PC-9 (cell line): ENCODE results near the gene MAN2A2. TPM values are rescaled to one million over a fixed set of nuclear protein-coding genes. Genes with fewer than 3 reads are reported as not detected.
"Not testable (repeated sequence)": the region's sequence is repeated elsewhere in the genome, so short reads cannot be mapped to it uniquely, and the experiment has no call there.

Experiments
- BruUV-seq: library from RNA; stranded (reverse); fragments of 400-500 nt; replicated peaks from 2 replicates; lab custom pipeline; 2021; lab: Mats Ljungman, UMichigan
- CTCF ChIA-PET: fragments of 300-600 bp; sonication (Branson Sonifier 250); formaldehyde crosslinking; loops from one replicate; lab custom pipeline; 2022; ENCODE audit warnings: antibody characterized with exemption; lab: Charles Lee
- POLR2A ChIA-PET: fragments of 300-600 bp; sonication (Branson Sonifier 250); formaldehyde crosslinking; loops from one replicate; lab custom pipeline; 2022; ENCODE audit warnings: antibody characterized with exemption; ENCODE audit not compliant: unreplicated experiment; lab: Charles Lee
- DNase-seq, 2 experiments: peaks; one replicate each; pipeline versions ENCODE4 v3.0.0 to v3.0.0-alpha.2; 2015 to 2022; ENCODE audit warnings: mixed read lengths in 1 of 2
- H2AFZ ChIP-seq: fragments of 200-600 bp; sonication (generic); 2 replicates; pipeline ENCODE4 v1.8.1; 2017; ENCODE audit warnings: antibody characterized with exemption
- H3F3A ChIP-seq: fragments of 200-600 bp; sonication (generic); 2 replicates; pipeline ENCODE4 v1.8.1; 2017; ENCODE audit warnings: antibody characterized with exemption, mild to moderate bottlenecking, low read depth; ENCODE audit not compliant: insufficient read depth
- H3K27ac ChIP-seq: fragments of 200-600 bp; sonication (generic); 2 replicates; pipeline ENCODE4 v1.6.1; 2016; ENCODE audit warnings: mixed run types
- H3K27me3 ChIP-seq: fragments of 200-600 bp; sonication (generic); 2 replicates; pipeline ENCODE4 v1.6.1; 2016; ENCODE audit warnings: low read depth, mixed run types; ENCODE audit not compliant: insufficient read depth
- H3K36me3 ChIP-seq: fragments of 200-600 bp; sonication (generic); 2 replicates; pipeline ENCODE4 v1.6.1; 2016; ENCODE audit warnings: low read depth, mixed run types
- H3K4me1 ChIP-seq: fragments of 200-600 bp; sonication (generic); replicated peaks from 2 replicates; pipeline ENCODE4 v1.6.1; 2016; ENCODE audit warnings: mixed run types; ENCODE audit not compliant: insufficient read depth
- H3K4me2 ChIP-seq: fragments of 200-600 bp; sonication (generic); 2 replicates; pipeline ENCODE4 v1.6.1; 2017; ENCODE audit warnings: mixed run types
- H3K4me3 ChIP-seq: fragments of 200-600 bp; sonication (generic); 2 replicates; pipeline ENCODE4 v1.6.1; 2016; ENCODE audit warnings: mixed run types
- H3K79me2 ChIP-seq: fragments of 200-600 bp; sonication (generic); 2 replicates; pipeline ENCODE4 v1.6.1; 2017; ENCODE audit warnings: low read depth, mixed run types
- H3K9me2 ChIP-seq: fragments of 200-600 bp; sonication (generic); 2 replicates; pipeline ENCODE4 v1.8.1; 2017; ENCODE audit warnings: mild to moderate bottlenecking; ENCODE audit not compliant: insufficient read depth
- H3K9me3 ChIP-seq: fragments of 200-600 bp; sonication (generic); 2 replicates; pipeline ENCODE4 v1.8.1; 2016; ENCODE audit warnings: low read depth; ENCODE audit not compliant: insufficient read depth
- H4K20me1 ChIP-seq: fragments of 200-600 bp; sonication (generic); 2 replicates; pipeline ENCODE4 v1.8.1; 2017; ENCODE audit not compliant: insufficient read depth
- CTCF ChIP-seq: fragments of 200-600 bp; sonication (generic); conservative IDR thresholded peaks from 2 replicates; pipeline ENCODE4 v1.6.1; 2017; ENCODE audit warnings: mixed run types, antibody characterized with exemption, mild to moderate bottlenecking, moderate library complexity
- EZH2 ChIP-seq: fragments of 200-600 bp; sonication (generic); IDR thresholded peaks from 2 replicates; pipeline ENCODE4 v1.8.0; 2017; ENCODE audit warnings: antibody characterized with exemption, low read depth
- intact Hi-C: fragments of 100-400 bp; cut with micrococcal nuclease; formaldehyde crosslinking; loops from one replicate; pipeline ENCODE4 v1.10.0; 2022; ENCODE audit not compliant: unreplicated experiment
- total RNA-seq: library from RNA; stranded (reverse); gene quantifications from 2 replicates; pipeline ENCODE4 v1.2.3, GENCODE V29; 2021

MAN2A2 gene
- total RNA-seq, 1 experiment from 2014 or later: 27.1 TPM

- H3K9me3 ChIP-seq: no peaks in the 10 kb centered on the region
- intact Hi-C loops: no loop called here
- peaks cover 22% of the 10 kb centered on the region; the same call in 1 of the 2 replicates for H3F3A ChIP-seq
- no peak overlapping the region for H2AFZ ChIP-seq
- no peak overlapping the region for H3K4me2 ChIP-seq
- H3K4me3 ChIP-seq: no peak overlapping the region
- BruUV-seq: no TSS peak
- no peak for DNase-seq
- TF ChIP-seq EZH2 (no peak), CTCF (no peak)
- no peaks in the 10 kb centered on the region for H4K20me1 ChIP-seq
- H3K36me3 ChIP-seq: no peaks in the 10 kb centered on the region
- peaks cover 17% of the 10 kb centered on the region for H3K4me1 ChIP-seq
- H3K9me2 ChIP-seq: no peaks in the 10 kb centered on the region
- no peak overlapping the region for H3K27ac ChIP-seq
- ChIA-PET CTCF (no interaction called here), POLR2A (interaction anchor here (0.6 kb wide), 1 partner anchor 586 kb away, joined by 4 read pairs; no protein-coding TSS in a partner anchor)
- H3K27me3 ChIP-seq: no peaks in the 10 kb centered on the region
- no peaks in the 10 kb centered on the region for H3K79me2 ChIP-seq
These were observed 3.2 kb downstream of the MAN2A2 start for GRCh38 chr15:90906181-90906849.

GRCh38 chr15:90907051-90907660 is 4.1 kb downstream of the MAN2A2 start:
- H3K9me3 ChIP-seq: no peaks in the 10 kb centered on the region
- H3K79me2 ChIP-seq: no peaks in the 10 kb centered on the region
- no peaks in the 10 kb centered on the region for H3K36me3 ChIP-seq
- H3K9me2 ChIP-seq: no peaks in the 10 kb centered on the region
- H3K4me2 ChIP-seq: no peak overlapping the region
- DNase-seq: no peak
- H3K27me3 ChIP-seq: no peaks in the 10 kb centered on the region
- no peak overlapping the region for H3K4me3 ChIP-seq
- H3F3A ChIP-seq: peaks cover 14% of the 10 kb centered on the region; the same call in 1 of the 2 replicates
- ChIA-PET POLR2A (interaction anchor here (0.6 kb wide), 1 partner anchor 12 kb away, joined by 3 read pairs; no protein-coding TSS in a partner anchor), CTCF (no interaction called here)
- TF ChIP-seq CTCF: no peak
- no peak for TF ChIP-seq EZH2
- no peak overlapping the region for H2AFZ ChIP-seq
- H3K27ac ChIP-seq: no peak overlapping the region
- peaks cover 9% of the 10 kb centered on the region for H3K4me1 ChIP-seq
- intact Hi-C loops: no loop called here
- H4K20me1 ChIP-seq: no peaks in the 10 kb centered on the region
- no TSS peak for BruUV-seq

GRCh38 chr15:90907838-90908507 is 4.9 kb downstream of the MAN2A2 start:
- intact Hi-C loops: no loop called here
- peaks cover 9% of the 10 kb centered on the region for H3K4me1 ChIP-seq
- peaks cover 14% of the 10 kb centered on the region; the same call in 1 of the 2 replicates for H3F3A ChIP-seq
- no peaks in the 10 kb centered on the region for H3K9me2 ChIP-seq
- no peak overlapping the region for H3K4me3 ChIP-seq
- H3K27ac ChIP-seq: no peak overlapping the region
- TF ChIP-seq CTCF (no peak), EZH2 (no peak)
- no peaks in the 10 kb centered on the region for H3K27me3 ChIP-seq
- no peak for DNase-seq
- BruUV-seq: no TSS peak
- H3K36me3 ChIP-seq: no peaks in the 10 kb centered on the region
- no peaks in the 10 kb centered on the region for H4K20me1 ChIP-seq
- CTCF ChIA-PET: no interaction called here
- POLR2A ChIA-PET: no interaction called here
- H3K9me3 ChIP-seq: no peaks in the 10 kb centered on the region
- no peaks in the 10 kb centered on the region for H3K79me2 ChIP-seq
- H2AFZ ChIP-seq: no peak overlapping the region
- no peak overlapping the region for H3K4me2 ChIP-seq

- H3K9me2 ChIP-seq, H3K27me3 ChIP-seq, H2AFZ ChIP-seq, H3F3A ChIP-seq, H3K4me3 ChIP-seq, BruUV-seq, H3K4me1 ChIP-seq, H3K27ac ChIP-seq, H4K20me1 ChIP-seq, H3K4me2 ChIP-seq, DNase-seq, H3K79me2 ChIP-seq, intact Hi-C loops, POLR2A ChIA-PET, H3K36me3 ChIP-seq, H3K9me3 ChIP-seq: not testable (repeated sequence)
- CTCF ChIA-PET: interaction anchor here (0.6 kb wide), 1 partner anchor 9 kb away, joined by 7 read pairs; no protein-coding TSS in a partner anchor
These were observed 6.3 kb downstream of the MAN2A2 start for GRCh38 chr15:90909449-90909848.
